Fibroblast of mammary gland (primary cell): ENCODE results near the gene HNRNPH3.

Experiments used
- DNase-seq: peaks from one replicate; pipeline ENCODE4 v3.0.0-alpha.2; 2010; ENCODE audit warnings: low read depth
- H3K4me3 ChIP-seq: 2 replicates; pipeline ENCODE4 v1.5.1; 2011; ENCODE audit warnings: low read depth, mild to moderate bottlenecking, low read length, moderate library complexity; ENCODE audit not compliant: control insufficient read depth
- CTCF ChIP-seq: conservative IDR thresholded peaks from 2 replicates; pipeline ENCODE4 v1.5.1; 2011; ENCODE audit warnings: low read depth, low read length, inconsistent platforms; ENCODE audit not compliant: control insufficient read depth, insufficient read depth

HNRNPH3 gene

DNA sequence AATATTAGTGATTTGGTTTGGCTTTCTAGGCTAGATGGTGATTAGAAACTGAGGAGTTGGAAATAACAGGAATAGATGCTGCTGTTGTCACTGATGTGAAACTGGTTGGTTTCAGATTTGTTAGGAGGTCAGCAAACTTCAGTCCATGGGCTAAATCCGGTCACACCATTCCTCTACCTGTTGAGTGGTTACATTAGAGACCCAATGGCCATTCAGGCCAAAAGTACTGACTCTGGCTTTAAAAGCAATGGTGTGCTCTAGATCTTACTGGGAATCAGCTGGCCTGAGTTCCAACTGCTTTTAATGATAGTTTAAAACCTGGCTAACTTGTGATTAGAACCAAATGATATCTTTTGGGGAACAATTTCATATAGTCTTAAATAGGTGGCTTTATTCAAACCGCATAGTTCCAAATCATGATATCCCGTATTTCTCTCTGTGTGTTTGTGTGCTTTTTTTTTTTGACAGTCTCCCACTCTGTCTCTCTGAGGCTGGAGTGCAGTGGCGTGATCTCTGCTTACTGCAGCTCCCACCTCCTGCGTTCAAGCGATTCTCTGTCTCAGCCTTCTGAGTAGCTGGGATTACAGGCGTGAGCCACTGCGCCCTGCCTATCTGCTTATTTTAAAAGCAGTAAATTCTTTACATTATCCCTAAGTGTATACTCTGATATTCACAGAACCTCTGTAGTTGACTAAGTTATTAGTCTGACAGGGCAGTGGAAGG, 8.7 kb downstream of the HNRNPH3 start:
- no peak for TF ChIP-seq CTCF
- no peak for DNase-seq
- no peak overlapping the region for H3K4me3 ChIP-seq

DNA sequence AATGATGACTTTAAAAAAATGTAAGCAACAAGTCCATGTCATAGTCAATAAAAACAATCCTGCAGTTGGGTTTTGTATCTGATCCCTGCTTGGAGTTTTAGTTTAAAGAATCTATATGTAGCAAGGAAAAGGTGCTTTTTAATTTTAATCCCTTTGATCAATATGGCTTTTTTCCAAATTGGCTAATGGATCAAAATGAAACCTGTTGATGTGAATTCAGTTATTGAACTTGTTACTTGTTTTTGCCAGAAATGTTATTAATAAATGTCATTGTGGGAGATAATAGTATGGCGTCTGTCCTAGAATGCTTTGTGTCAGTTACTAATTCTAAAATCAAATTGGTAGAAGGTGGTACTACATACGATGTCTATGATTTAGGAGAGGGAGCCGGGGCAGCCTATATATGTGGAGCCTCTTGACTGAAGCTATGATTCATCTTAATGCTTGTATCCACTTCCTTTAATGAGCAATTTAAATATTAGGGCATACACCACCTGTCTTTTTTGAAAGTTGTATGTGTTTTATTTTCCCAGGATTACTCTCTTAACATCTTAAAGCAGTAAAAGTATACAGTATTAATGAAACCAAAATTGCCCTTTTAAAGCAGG, 11.1 kb downstream of the HNRNPH3 start:
- no peak for DNase-seq
- TF ChIP-seq CTCF = no peak
- no peak overlapping the region for H3K4me3 ChIP-seq

DNA sequence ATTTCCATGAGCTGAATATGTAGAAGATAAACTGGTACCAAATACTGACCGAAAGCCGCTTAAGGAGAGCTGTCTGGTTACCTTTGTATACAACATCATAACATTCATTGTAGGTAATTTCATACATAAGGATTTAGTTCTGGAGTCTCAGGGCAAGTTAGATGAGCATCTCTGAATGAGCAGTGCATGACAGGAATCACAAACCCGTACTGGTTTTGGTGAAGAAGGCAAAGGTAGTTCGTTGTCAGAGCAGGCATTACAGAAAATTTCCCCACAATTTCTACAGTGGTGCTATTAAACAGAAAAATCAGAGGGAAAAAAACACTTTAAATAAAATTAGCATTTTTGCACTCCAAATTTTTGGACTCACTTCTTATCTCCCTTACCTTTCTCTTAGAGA, 13.8 kb downstream of the HNRNPH3 start:
- TF ChIP-seq CTCF = no peak
- no peak for DNase-seq
- no peak overlapping the region for H3K4me3 ChIP-seq

GRCh38 chr10:68346774-68347173, 14.9 kb downstream of the HNRNPH3 start:
- DNase-seq = no peak
- no peak overlapping the region for H3K4me3 ChIP-seq
- TF ChIP-seq CTCF = no peak

GRCh38 chr10:68348265-68348741, 16.4 kb downstream of the HNRNPH3 start:
- DNase-seq = peak; percentile 66
- H3K4me3 ChIP-seq = no peak overlapping the region
- peak; percentile 91 for TF ChIP-seq CTCF

- no peak for DNase-seq
- TF ChIP-seq CTCF = no peak
Measured at GRCh38 chr10:68353537-68353936, 21.7 kb downstream of the HNRNPH3 start.

GRCh38 chr10:68359189-68359588, 27.3 kb downstream of the HNRNPH3 start:
- no peak overlapping the region for H3K4me3 ChIP-seq
- no peak for DNase-seq

More at GRCh38 chr10:68353537-68353936, 21.7 kb downstream of the HNRNPH3 start:
- no peak overlapping the region for H3K4me3 ChIP-seq

More at GRCh38 chr10:68359189-68359588, 27.3 kb downstream of the HNRNPH3 start:
- TF ChIP-seq CTCF = no peak
